Esophagus squamous epithelium (tissue), 5 donors: ENCODE data around the gene VIT. TPM values are rescaled to one million over a fixed set of nuclear protein-coding genes. Genes with fewer than 3 reads are reported as not detected.

Experiments used
- DNase-seq: peaks from one replicate; lab custom pipeline; 2025; lab: John Stamatoyannopoulos, UW
- H3K27ac ChIP-seq, 4 donors: fragments of 200-600 bp; sonication (generic); one replicate each; pipeline ENCODE4 v1.5.1; 2016 to 2019; ENCODE audit warnings: mild to moderate bottlenecking in 1 of 4
- H3K27me3 ChIP-seq, 4 donors: fragments of 200-600 bp; sonication (generic); 1 replicate in 3 of 4; 2 replicates in 1 of 4; pipeline versions ENCODE4 v1.5.1 to v1.6.0; 2017 to 2021; ENCODE audit warnings: antibody characterized with exemption in 1 of 4
- H3K36me3 ChIP-seq, 3 donors: fragments of 200-600 bp; sonication (generic); one replicate each; pipeline ENCODE4 v1.5.1; 2016 to 2019
- H3K4me1 ChIP-seq, 3 donors: fragments of 200-600 bp; sonication (generic); one replicate each; pipeline ENCODE4 v1.5.1; 2017 to 2019
- H3K4me3 ChIP-seq, 4 donors: fragments of 200-600 bp; sonication (generic); 1 replicate in 3 of 4; 2 replicates in 1 of 4; pipeline ENCODE4 v1.5.1; 2016 to 2019; ENCODE audit warnings: mild to moderate bottlenecking in 2 of 4, moderate library complexity in 1 of 4
- H3K9me3 ChIP-seq, 3 donors: fragments of 200-600 bp; sonication (generic); one replicate each; pipeline ENCODE4 v1.5.1; 2016 to 2019
- CTCF ChIP-seq, 6 experiments: fragments of 450-650 bp in 4 of 6; fragments of 200-600 bp in 2 of 6; sonication (generic) in 2 of 6; IDR thresholded peaks; one replicate each; pipeline ENCODE4 v1.5.1; 2016 to 2019; ENCODE audit warnings: antibody characterized with exemption in 6 of 6, mild to moderate bottlenecking in 4 of 6, moderate library complexity in 4 of 6
- POLR2A ChIP-seq, 4 donors: fragments of 450-650 bp; IDR thresholded peaks; one replicate each; pipeline ENCODE4 v1.6.1; 2017; ENCODE audit warnings: antibody characterized with exemption in 4 of 4, mild to moderate bottlenecking in 4 of 4, moderate library complexity in 3 of 4
- WGBS, 2 donors: methylation state at CpG; one replicate each; pipeline ENCODE4 v1.1.5; 2018; 5-methylcytosine and 5-hydroxymethylcytosine counted together
- intact Hi-C: fragments of 100-400 bp; cut with DNase I; formaldehyde crosslinking; loops from one replicate; pipeline ENCODE4 v1.15.0; 2022
- total RNA-seq, 4 donors: library from RNA; depleted of rRNA; stranded (reverse); fragments of >200 nt; gene quantifications; one replicate each; pipeline ENCODE4 v1.1.0, GENCODE V29; 2016
- donor health status: DM: yes; HTN: yes; CAD: no.

Gene VIT
- total RNA-seq, 4 donors from 2014 or later, result 2.9 to 36.8 (median 10.6) TPM

DNA sequence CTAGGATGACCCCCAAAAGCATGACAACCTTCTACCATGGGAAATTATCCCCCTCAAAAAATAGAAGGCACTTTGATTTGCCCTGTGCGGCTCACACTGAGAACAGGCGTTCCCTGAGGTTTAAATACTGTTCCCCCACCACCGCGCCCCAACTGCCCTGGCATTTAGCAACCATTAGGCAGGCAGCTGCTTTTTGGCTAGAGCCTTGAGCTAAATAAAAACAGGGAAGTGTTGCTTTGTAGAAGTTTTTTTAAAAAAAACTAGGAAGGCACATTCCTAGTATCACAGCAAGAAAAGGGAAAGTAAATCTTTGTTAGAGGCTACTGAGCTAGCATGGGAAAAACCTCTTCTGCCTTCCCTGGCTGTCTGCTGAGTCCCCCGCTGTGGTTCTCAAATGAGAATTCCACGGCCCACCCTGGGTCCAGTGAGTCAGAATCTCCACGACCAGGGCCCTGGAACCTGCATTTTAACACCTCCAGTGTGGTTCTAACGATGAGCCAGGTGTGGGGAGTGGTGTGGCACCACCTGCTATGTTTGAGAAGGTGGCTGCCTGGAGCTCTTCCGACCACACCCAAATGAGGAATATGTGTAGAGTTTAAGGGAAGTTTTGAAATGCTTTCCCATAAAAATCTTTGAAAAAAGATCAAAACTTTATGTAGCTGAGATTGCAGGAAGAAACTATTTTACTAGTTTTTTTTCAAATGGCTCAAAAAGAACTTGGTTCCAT is 66.4 kb downstream of the VIT start:
- Histone ChIP-seq H3K27me3 (no peaks in the 10 kb centered on the region), H3K4me1 (no peaks in the 10 kb centered on the region), H3K27ac (no peak overlapping the region), H3K4me3 (no peak overlapping the region), H3K36me3 (no peaks in the 10 kb centered on the region), H3K9me3 (no peaks in the 10 kb centered on the region)
- intact Hi-C loops, result no loop called here
- no peak for DNase-seq
- WGBS, 2 donors, result 42 to 74% methylated on average over 5 to 8 of the region's 9 CpGs
- TF ChIP-seq CTCF (IDR thresholded peaks at IDR 0.05) (no peak), POLR2A (IDR thresholded peaks at IDR 0.05) (no peak)

DNA sequence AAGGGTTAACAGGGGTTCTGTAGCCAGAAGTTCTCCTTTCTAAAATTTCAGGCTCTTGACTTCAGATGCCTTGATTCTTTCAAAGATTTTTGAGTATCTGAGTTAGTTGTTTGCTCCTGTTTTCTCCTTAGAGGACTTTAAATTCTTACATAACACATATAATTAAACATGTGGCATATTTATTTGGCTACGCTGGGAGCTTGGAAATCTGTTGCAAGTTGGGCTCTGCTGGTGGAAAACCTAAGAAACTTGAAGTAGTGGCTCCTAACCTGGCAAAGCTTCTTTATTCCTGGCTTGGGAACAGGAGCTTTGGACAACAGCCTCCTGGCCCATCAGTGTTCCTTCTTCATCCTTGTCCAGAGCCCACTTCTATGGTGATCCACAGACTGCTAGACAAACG is 72.6 kb downstream of the VIT start:
- Histone ChIP-seq H3K27ac (no peak overlapping the region), H3K27me3 (no peaks in the 10 kb centered on the region), H3K4me3 (no peak overlapping the region), H3K4me1 (no peaks in the 10 kb centered on the region), H3K36me3 (no peaks in the 10 kb centered on the region), H3K9me3 (no peaks in the 10 kb centered on the region)
- TF ChIP-seq CTCF (IDR thresholded peaks at IDR 0.05), result no peak
- no peak for TF ChIP-seq POLR2A (IDR thresholded peaks at IDR 0.05)
- 65 to 91% methylated on average over 2 of the region's 2 CpGs for WGBS, 2 donors
- no peak for DNase-seq
- intact Hi-C loops, result no loop called here

GRCh38 chr2:36770542-36771287 is 74.2 kb downstream of the VIT start:
- Histone ChIP-seq H3K27ac (no peak overlapping the region), H3K9me3 (no peaks in the 10 kb centered on the region), H3K4me3 (no peak overlapping the region), H3K4me1 (no peaks in the 10 kb centered on the region), H3K36me3 (no peaks in the 10 kb centered on the region), H3K27me3 (no peaks in the 10 kb centered on the region)
- 65 to 66% methylated on average over 11 of the region's 11 CpGs for WGBS, 2 donors
- DNase-seq, result no peak
- TF ChIP-seq CTCF (IDR thresholded peaks at IDR 0.05) (peak in 5 of 6 experiments; percentile 21 to 56 (median 49)), POLR2A (IDR thresholded peaks at IDR 0.05) (no peak)
- intact Hi-C loops, result no loop called here

- Histone ChIP-seq H3K36me3 (no peaks in the 10 kb centered on the region), H3K4me1 (no peaks in the 10 kb centered on the region), H3K4me3 (no peak overlapping the region), H3K27me3 (no peaks in the 10 kb centered on the region), H3K27ac (no peak overlapping the region), H3K9me3 (no peaks in the 10 kb centered on the region)
- intact Hi-C loops, result no loop called here
- DNase-seq, result no peak
- TF ChIP-seq POLR2A (IDR thresholded peaks at IDR 0.05) (no peak), CTCF (IDR thresholded peaks at IDR 0.05) (no peak)
- WGBS, 2 donors, result 66 to 73% methylated on average over 3 of the region's 3 CpGs
Measured at GRCh38 chr2:36771671-36772070, 75.2 kb downstream of the VIT start.

DNA sequence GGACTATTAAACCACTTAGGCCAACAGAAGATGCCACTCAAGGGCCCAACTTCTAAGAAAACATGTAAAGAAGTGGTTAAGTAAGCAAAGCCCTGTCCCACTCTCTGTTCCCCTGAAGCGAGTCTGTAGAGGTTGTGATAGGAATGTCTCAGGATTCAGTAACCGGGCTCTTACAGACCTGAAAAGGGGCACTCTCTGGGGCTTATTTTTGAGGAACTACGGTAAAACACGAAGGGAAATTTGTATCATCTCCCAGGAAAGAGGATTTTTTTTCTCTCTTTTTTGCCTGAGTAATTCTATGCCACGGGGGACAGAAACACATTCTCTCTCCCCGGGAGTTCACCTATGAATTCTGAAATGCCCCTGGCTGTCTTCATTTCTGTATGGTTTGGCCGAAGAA is 77.4 kb downstream of the VIT start:
- intact Hi-C loops, result no loop called here
- TF ChIP-seq POLR2A (IDR thresholded peaks at IDR 0.05) (no peak), CTCF (IDR thresholded peaks at IDR 0.05) (no peak)

More for the DNA sequence above, 77.4 kb downstream of the VIT start:
- Histone ChIP-seq H3K4me1 (no peaks in the 10 kb centered on the region), H3K36me3 (no peaks in the 10 kb centered on the region), H3K27me3 (no peaks in the 10 kb centered on the region), H3K4me3 (no peak overlapping the region), H3K9me3 (no peaks in the 10 kb centered on the region), H3K27ac (no peak overlapping the region)
- 85 to 90% methylated on average over 7 of the region's 7 CpGs for WGBS, 2 donors
- no peak for DNase-seq
